Fibroblast of lung (primary cell): ENCODE data around the gene ANKRD17. TPM values are rescaled to one million over a fixed set of nuclear protein-coding genes. Genes with fewer than 3 reads are reported as not detected.

ENCODE experiments used
- DNase-seq, 2 donors: peaks; one replicate each; pipeline versions ENCODE4 v3.0.0 to v3.0.0-alpha.2; 2010; ENCODE audit warnings: low read depth in 2 of 2
- H2AFZ ChIP-seq: 2 replicates; pipeline ENCODE4 v1.5.1; 2012; ENCODE audit warnings: low read length, control low read depth, inconsistent platforms
- H3K27ac ChIP-seq: 2 replicates; pipeline ENCODE4 v1.5.1; 2011; ENCODE audit warnings: low read length, control low read depth; ENCODE audit not compliant: insufficient read depth
- H3K27me3 ChIP-seq: 2 replicates; pipeline ENCODE4 v1.5.1; 2011; ENCODE audit warnings: mild to moderate bottlenecking, low read length; ENCODE audit not compliant: control insufficient read depth, insufficient read depth
- H3K36me3 ChIP-seq: 2 replicates; pipeline ENCODE4 v1.5.1; 2011; ENCODE audit warnings: low read length; ENCODE audit not compliant: control insufficient read depth, insufficient read depth
- H3K4me1 ChIP-seq: 2 replicates; pipeline ENCODE4 v1.5.1; 2011; ENCODE audit warnings: low read length; ENCODE audit not compliant: control insufficient read depth, insufficient read depth; ENCODE audit errors: extremely low read depth
- H3K4me2 ChIP-seq: 2 replicates; pipeline ENCODE4 v1.5.1; 2011; ENCODE audit warnings: low read length, control low read depth; ENCODE audit not compliant: insufficient read depth; ENCODE audit errors: extremely low read depth
- H3K4me3 ChIP-seq, 4 experiments: fragments of 200-600 bp in 1 of 4; sonication (generic) in 1 of 4; replicated peaks in 1 of 4; 2 replicates each; pipeline ENCODE4 v1.5.1; 2011 to 2016; ENCODE audit warnings: low read length in 4 of 4, low read depth in 3 of 4, mild to moderate bottlenecking in 3 of 4, control low read depth in 2 of 4, inconsistent platforms in 1 of 4, mixed read lengths in 1 of 4; ENCODE audit not compliant: insufficient read depth in 1 of 4; ENCODE audit errors: control extremely low read depth in 1 of 4
- H3K79me2 ChIP-seq: 2 replicates; pipeline ENCODE4 v1.5.1; 2012; ENCODE audit warnings: mild to moderate bottlenecking, low read length, inconsistent platforms; ENCODE audit not compliant: control insufficient read depth, insufficient read depth
- H3K9ac ChIP-seq: 2 replicates; pipeline ENCODE4 v1.5.1; 2011; ENCODE audit warnings: mild to moderate bottlenecking, low read length, control low read depth; ENCODE audit not compliant: insufficient read depth
- H3K9me3 ChIP-seq: 2 replicates; pipeline ENCODE4 v1.5.1; 2012; ENCODE audit warnings: low read depth, low read length; ENCODE audit not compliant: control insufficient read depth, insufficient read depth
- H4K20me1 ChIP-seq: 2 replicates; pipeline ENCODE4 v1.5.1; 2011; ENCODE audit warnings: low read length; ENCODE audit not compliant: control insufficient read depth, insufficient read depth; ENCODE audit errors: extremely low read depth
- EZH2 ChIP-seq: IDR thresholded peaks from 2 replicates; pipeline ENCODE4 v1.5.1; 2012; ENCODE audit warnings: low read length, control low read depth, mild to moderate bottlenecking; ENCODE audit errors: missing control alignments
- polyA plus RNA-seq, 2 donors: library from polyadenylated mRNA; depleted of rRNA in 1 of 2; stranded (reverse) in 1 of 2; unstranded in 1 of 2; fragments of >200 nt; gene quantifications; 2 replicates each; pipeline ENCODE4 v1.2.1, GENCODE V29; 2011 to 2012; ENCODE audit warnings: missing spikeins in 1 of 2
- total RNA-seq: library from RNA; depleted of rRNA; stranded (reverse); fragments of >200 nt; gene quantifications from 2 replicates; pipeline ENCODE4 v1.2.1, GENCODE V29; 2014
- TF ChIP-seq, protein P1 (sequence below), 2 donors: IDR thresholded peaks in 1 of 2; conservative IDR thresholded peaks in 1 of 2; 1 replicate in 1 of 2; 2 replicates in 1 of 2; pipeline ENCODE4 v1.5.1; 2011 to 2012; ENCODE audit warnings: low read length in 2 of 2, control low read depth in 1 of 2, inconsistent platforms in 1 of 2, low read depth in 1 of 2, mild to moderate bottlenecking in 1 of 2

Gene ANKRD17
- total and polyA plus RNA-seq, 2 donors (not counting 1 experiment from before 2014, with no cell fraction given) = 46.2 to 54.6 TPM

DNA sequence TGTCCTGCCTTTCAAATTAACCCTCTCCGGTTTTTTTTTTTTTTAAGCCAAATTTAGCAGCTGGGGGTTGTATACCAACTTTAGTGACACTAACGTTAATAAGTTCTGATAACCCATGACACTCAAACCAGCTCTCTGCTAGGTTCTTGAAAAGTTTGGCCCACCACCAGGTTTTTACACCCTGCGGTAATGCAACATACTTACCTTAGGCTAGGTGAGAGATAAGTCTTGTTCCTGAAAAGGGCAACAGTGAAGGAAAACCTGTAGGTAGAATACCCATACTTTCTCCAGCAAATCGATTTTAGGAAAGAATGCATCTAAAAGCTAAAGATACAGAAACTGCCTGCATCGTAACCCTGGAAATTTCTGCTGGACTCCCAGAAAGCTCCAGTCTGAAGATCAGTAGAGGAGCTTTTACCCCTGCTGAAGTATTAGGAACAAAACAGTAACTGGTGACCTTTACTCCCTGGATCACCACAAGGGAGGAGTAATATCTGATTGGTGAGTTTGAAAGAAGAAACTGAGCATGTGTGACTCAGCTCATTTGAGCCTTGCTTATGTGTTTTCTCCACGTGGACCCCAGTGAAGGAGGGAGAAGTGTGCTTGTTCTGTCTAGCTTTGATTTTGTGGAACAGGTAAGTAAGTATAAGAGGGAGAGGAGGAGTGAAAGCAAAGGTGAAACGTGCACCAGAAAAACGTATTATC, 154.6 kb downstream of the ANKRD17 start:
- H3K9ac ChIP-seq = no peak overlapping the region
- no peak for TF ChIP-seq EZH2
- TF ChIP-seq, protein P1, sequence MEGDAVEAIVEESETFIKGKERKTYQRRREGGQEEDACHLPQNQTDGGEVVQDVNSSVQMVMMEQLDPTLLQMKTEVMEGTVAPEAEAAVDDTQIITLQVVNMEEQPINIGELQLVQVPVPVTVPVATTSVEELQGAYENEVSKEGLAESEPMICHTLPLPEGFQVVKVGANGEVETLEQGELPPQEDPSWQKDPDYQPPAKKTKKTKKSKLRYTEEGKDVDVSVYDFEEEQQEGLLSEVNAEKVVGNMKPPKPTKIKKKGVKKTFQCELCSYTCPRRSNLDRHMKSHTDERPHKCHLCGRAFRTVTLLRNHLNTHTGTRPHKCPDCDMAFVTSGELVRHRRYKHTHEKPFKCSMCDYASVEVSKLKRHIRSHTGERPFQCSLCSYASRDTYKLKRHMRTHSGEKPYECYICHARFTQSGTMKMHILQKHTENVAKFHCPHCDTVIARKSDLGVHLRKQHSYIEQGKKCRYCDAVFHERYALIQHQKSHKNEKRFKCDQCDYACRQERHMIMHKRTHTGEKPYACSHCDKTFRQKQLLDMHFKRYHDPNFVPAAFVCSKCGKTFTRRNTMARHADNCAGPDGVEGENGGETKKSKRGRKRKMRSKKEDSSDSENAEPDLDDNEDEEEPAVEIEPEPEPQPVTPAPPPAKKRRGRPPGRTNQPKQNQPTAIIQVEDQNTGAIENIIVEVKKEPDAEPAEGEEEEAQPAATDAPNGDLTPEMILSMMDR (conservative IDR thresholded peaks at IDR 0.05 in 1 of 2, IDR thresholded peaks at IDR 0.05 in 1 of 2; ENCODE audit: low read depth in 1 of 2, low read length in 2 of 2) = no peak
- H4K20me1 ChIP-seq = no peaks in the 10 kb centered on the region
- no peak overlapping the region for H2AFZ ChIP-seq
- H3K79me2 ChIP-seq = no peaks in the 10 kb centered on the region
- H3K4me1 ChIP-seq = no peaks in the 10 kb centered on the region
- DNase-seq = peak; percentile 11 to 16
- H3K36me3 ChIP-seq = peaks cover 11% of the 10 kb centered on the region
- H3K4me2 ChIP-seq = no peak overlapping the region
- no peak overlapping the region for H3K27ac ChIP-seq
- no peaks in the 10 kb centered on the region for H3K9me3 ChIP-seq
- no peaks in the 10 kb centered on the region for H3K27me3 ChIP-seq
- no peak overlapping the region for H3K4me3 ChIP-seq

DNA sequence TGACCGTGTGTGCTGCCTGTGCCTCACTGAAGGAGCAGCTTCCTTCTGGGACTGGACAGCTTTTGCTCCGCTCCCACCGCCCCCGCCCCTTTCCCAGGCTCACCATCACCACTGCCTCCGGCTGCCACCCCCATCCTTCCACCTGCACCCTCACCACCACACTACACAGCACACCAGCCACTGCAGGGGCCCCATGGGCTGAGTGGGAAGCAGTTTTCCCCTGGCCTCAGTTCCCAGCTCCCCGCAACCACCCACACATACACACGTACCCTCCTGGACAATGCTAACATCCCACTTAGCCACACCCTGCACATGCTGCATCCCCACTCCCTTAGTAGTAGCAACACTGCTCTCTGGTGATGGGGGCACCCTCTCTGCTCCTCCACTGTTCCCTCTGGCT, 159.5 kb downstream of the ANKRD17 start:
- TF ChIP-seq, protein P1 (conservative IDR thresholded peaks at IDR 0.05 in 1 of 2, IDR thresholded peaks at IDR 0.05 in 1 of 2; ENCODE audit: low read depth in 1 of 2, low read length in 2 of 2) = no peak
- no peak for TF ChIP-seq EZH2
- H2AFZ ChIP-seq = no peak overlapping the region
- H3K36me3 ChIP-seq = peaks cover 14% of the 10 kb centered on the region
- no peaks in the 10 kb centered on the region for H4K20me1 ChIP-seq
- no peak overlapping the region for H3K27ac ChIP-seq
- H3K9me3 ChIP-seq = no peaks in the 10 kb centered on the region
- no peak for DNase-seq
- H3K79me2 ChIP-seq = no peaks in the 10 kb centered on the region
- H3K4me2 ChIP-seq = no peak overlapping the region
- no peak overlapping the region for H3K9ac ChIP-seq
- no peak overlapping the region for H3K4me3 ChIP-seq
- no peaks in the 10 kb centered on the region for H3K4me1 ChIP-seq
- no peaks in the 10 kb centered on the region for H3K27me3 ChIP-seq

DNA sequence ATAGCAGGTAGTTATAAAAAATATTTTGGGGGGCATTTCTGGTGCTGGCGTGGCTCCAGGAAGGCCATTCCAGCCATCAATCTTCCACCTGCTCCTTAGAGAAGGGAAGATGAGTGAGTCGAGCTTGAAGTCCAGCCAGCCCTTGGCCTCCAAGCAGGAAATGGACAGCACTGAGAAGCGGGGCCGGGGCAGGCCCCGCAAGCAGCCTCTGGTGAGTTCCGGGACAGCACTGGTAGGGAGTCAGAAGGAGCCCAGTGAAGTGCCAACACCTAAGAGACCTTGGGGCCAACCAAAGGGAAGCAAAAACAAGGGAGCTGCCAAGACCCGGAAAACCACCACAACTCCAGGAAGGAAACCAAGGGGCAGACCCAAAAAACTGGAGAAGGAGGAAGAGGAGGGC, 159.9 kb downstream of the ANKRD17 start:
- H3K36me3 ChIP-seq = peaks cover 14% of the 10 kb centered on the region
- TF ChIP-seq, protein P1 (conservative IDR thresholded peaks at IDR 0.05 in 1 of 2, IDR thresholded peaks at IDR 0.05 in 1 of 2; ENCODE audit: low read depth in 1 of 2, low read length in 2 of 2) = no peak
- no peak for TF ChIP-seq EZH2
- no peaks in the 10 kb centered on the region for H4K20me1 ChIP-seq

More for the DNA sequence above, 159.9 kb downstream of the ANKRD17 start:
- Histone ChIP-seq H3K27ac (no peak overlapping the region), H3K4me1 (no peaks in the 10 kb centered on the region), H3K4me3 (no peak overlapping the region), H3K9ac (no peak overlapping the region), H3K4me2 (no peak overlapping the region), H3K27me3 (no peaks in the 10 kb centered on the region), H3K79me2 (no peaks in the 10 kb centered on the region), H3K9me3 (no peaks in the 10 kb centered on the region), H2AFZ (no peak overlapping the region)
- no peak for DNase-seq
